PC-3 (cell line): ENCODE measurements around the gene RGS7. TPM values are rescaled to one million over a fixed set of nuclear protein-coding genes. Genes with fewer than 3 reads are reported as not detected.
A peak's percentile ranks its signal among the peaks of the same experiment; 100 is the strongest.

Source experiments
- ATAC-seq: fragments of 200-7000 bp; cut with Tn5 transposase; 2 replicates; pipeline ENCODE4 v1.9.1; 2020; ENCODE audit warnings: mild to moderate bottlenecking, moderate library complexity
- BruUV-seq: library from RNA; stranded (reverse); fragments of 400-500 nt; replicated peaks from 2 replicates; lab custom pipeline; 2021; lab: Mats Ljungman, UMichigan
- CTCF ChIA-PET: fragments of 300-600 bp; sonication (Branson Sonifier 250); formaldehyde crosslinking; loops from one replicate; lab custom pipeline; 2022; ENCODE audit warnings: antibody characterized with exemption; lab: Charles Lee
- POLR2A ChIA-PET: fragments of 300-600 bp; sonication (Branson Sonifier 250); formaldehyde crosslinking; loops from one replicate; lab custom pipeline; 2022; ENCODE audit warnings: antibody characterized with exemption; ENCODE audit not compliant: unreplicated experiment; lab: Charles Lee
- DNase-seq: peaks from one replicate; pipeline ENCODE4 v3.0.0-alpha.2; 2015
- H2AFZ ChIP-seq: fragments of 300-600 bp; sonication (generic); 2 replicates; pipeline ENCODE4 v1.6.0; 2016; ENCODE audit warnings: antibody characterized with exemption, low read length
- H3F3A ChIP-seq: fragments of 300-600 bp; sonication (generic); one replicate; pipeline ENCODE4 v1.6.0; 2017; ENCODE audit warnings: antibody characterized with exemption, low read length, control low read depth, mild to moderate bottlenecking; ENCODE audit not compliant: unreplicated experiment
- H3K27ac ChIP-seq: fragments of 300-600 bp; sonication (generic); 2 replicates; pipeline ENCODE4 v1.5.1; 2016; ENCODE audit warnings: mild to moderate bottlenecking, low read length
- H3K27me3 ChIP-seq: fragments of 300-600 bp; sonication (generic); 2 replicates; pipeline ENCODE4 v1.6.1; 2016; ENCODE audit warnings: low read length, mixed read lengths
- H3K36me3 ChIP-seq: fragments of 300-600 bp; sonication (generic); 2 replicates; pipeline ENCODE4 v1.6.1; 2016; ENCODE audit warnings: low read depth, mixed run types, low read length, mixed read lengths
- H3K4me1 ChIP-seq: fragments of 300-600 bp; sonication (generic); 2 replicates; pipeline ENCODE4 v1.5.1; 2016; ENCODE audit warnings: low read length; ENCODE audit not compliant: insufficient read depth
- H3K4me2 ChIP-seq: fragments of 300-600 bp; sonication (generic); 2 replicates; pipeline ENCODE4 v1.6.0; 2016; ENCODE audit warnings: low read length
- H3K4me3 ChIP-seq: fragments of 300-600 bp; sonication (generic); 2 replicates; pipeline ENCODE4 v1.5.1; 2016; ENCODE audit warnings: mild to moderate bottlenecking, low read length, mixed read lengths
- H3K79me2 ChIP-seq: fragments of 300-600 bp; sonication (generic); 2 replicates; pipeline ENCODE4 v1.6.1; 2017; ENCODE audit warnings: low read length, mixed read lengths
- H3K9ac ChIP-seq: fragments of 300-600 bp; sonication (generic); 2 replicates; pipeline ENCODE4 v1.6.0; 2016; ENCODE audit warnings: mild to moderate bottlenecking, low read length
- H3K9me2 ChIP-seq: fragments of 300-600 bp; sonication (generic); replicated peaks from 2 replicates; pipeline ENCODE4 v1.6.1; 2016; ENCODE audit warnings: mixed run types, low read length, mixed read lengths
- H3K9me3 ChIP-seq: fragments of 300-600 bp; sonication (generic); 2 replicates; pipeline ENCODE4 v1.6.1; 2016; ENCODE audit warnings: low read length, mixed read lengths
- H4K20me1 ChIP-seq: fragments of 300-600 bp; sonication (generic); 2 replicates; pipeline ENCODE4 v1.6.1; 2016; ENCODE audit warnings: low read length, mixed read lengths
- EZH2 ChIP-seq: fragments of 300-600 bp; sonication (generic); IDR thresholded peaks from one replicate; pipeline ENCODE4 v1.6.1; 2017; ENCODE audit warnings: antibody characterized with exemption, mild to moderate bottlenecking, low read length; ENCODE audit not compliant: unreplicated experiment
- EZH2phosphoT487 ChIP-seq: fragments of 300-600 bp; sonication (generic); IDR thresholded peaks from 2 replicates; pipeline ENCODE4 v1.6.1; 2018; ENCODE audit warnings: mild to moderate bottlenecking, antibody characterized with exemption, low read length, borderline replicate concordance
- intact Hi-C: fragments of 100-400 bp; cut with micrococcal nuclease; formaldehyde crosslinking; loops from 2 replicates; pipeline ENCODE4 v1.9.0; 2023
- total RNA-seq: library from RNA; depleted of rRNA; stranded (reverse); fragments of >200 nt; gene quantifications from 2 replicates; pipeline ENCODE4 v1.2.3, GENCODE V29; 2014
- TF ChIP-seq, protein P1 (sequence below): fragments of 300-600 bp; sonication (generic); conservative IDR thresholded peaks from 2 replicates; pipeline ENCODE4 v1.5.1; 2017; ENCODE audit warnings: antibody characterized with exemption, low read depth, mild to moderate bottlenecking, low read length

RGS7 gene
- total RNA-seq, 1 experiment from 2014 or later, result 0.15 TPM

DNA sequence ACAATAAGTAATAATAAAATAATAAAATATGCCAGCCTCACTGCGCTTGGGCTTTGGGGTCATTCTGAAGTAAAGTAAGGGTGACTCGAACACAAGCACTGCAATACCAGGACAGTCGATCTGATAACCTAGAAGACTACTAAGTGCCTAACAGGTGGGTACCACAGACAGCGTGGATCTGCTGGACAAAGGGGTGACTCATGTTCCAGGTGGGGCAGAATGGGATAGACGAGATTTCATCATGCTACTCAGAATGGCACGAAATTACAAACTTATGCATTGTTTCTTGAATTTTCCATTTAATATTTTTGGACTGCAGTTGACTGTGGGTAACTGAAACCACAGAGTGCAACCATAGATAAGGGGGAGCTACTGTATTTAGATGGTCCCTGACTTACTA, 523.9 kb downstream of the RGS7 start:
- Histone ChIP-seq H2AFZ (no peak overlapping the region), H3K9ac (no peak overlapping the region), H3K4me2 (no peak overlapping the region), H3K9me3 (no peaks in the 10 kb centered on the region), H3K36me3 (no peaks in the 10 kb centered on the region), H3K4me3 (no peak overlapping the region), H3K27me3 (peaks cover 6% of the 10 kb centered on the region; the same call in 1 of the 2 replicates), H3F3A (no peaks in the 10 kb centered on the region), H4K20me1 (no peaks in the 10 kb centered on the region), H3K27ac (no peak overlapping the region), H3K4me1 (peaks cover 18% of the 10 kb centered on the region), H3K79me2 (no peaks in the 10 kb centered on the region), H3K9me2 (no peaks in the 10 kb centered on the region)
- DNase-seq, result peak; percentile 55
- TF ChIP-seq, protein P1, sequence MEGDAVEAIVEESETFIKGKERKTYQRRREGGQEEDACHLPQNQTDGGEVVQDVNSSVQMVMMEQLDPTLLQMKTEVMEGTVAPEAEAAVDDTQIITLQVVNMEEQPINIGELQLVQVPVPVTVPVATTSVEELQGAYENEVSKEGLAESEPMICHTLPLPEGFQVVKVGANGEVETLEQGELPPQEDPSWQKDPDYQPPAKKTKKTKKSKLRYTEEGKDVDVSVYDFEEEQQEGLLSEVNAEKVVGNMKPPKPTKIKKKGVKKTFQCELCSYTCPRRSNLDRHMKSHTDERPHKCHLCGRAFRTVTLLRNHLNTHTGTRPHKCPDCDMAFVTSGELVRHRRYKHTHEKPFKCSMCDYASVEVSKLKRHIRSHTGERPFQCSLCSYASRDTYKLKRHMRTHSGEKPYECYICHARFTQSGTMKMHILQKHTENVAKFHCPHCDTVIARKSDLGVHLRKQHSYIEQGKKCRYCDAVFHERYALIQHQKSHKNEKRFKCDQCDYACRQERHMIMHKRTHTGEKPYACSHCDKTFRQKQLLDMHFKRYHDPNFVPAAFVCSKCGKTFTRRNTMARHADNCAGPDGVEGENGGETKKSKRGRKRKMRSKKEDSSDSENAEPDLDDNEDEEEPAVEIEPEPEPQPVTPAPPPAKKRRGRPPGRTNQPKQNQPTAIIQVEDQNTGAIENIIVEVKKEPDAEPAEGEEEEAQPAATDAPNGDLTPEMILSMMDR, result no peak
- no peak for TF ChIP-seq EZH2
- no peak for TF ChIP-seq EZH2phosphoT487
- POLR2A ChIA-PET, result no interaction called here
- CTCF ChIA-PET, result no interaction called here
- intact Hi-C loops, result no loop called here
- no TSS peak for BruUV-seq
- ATAC-seq, result peak; percentile 42

DNA sequence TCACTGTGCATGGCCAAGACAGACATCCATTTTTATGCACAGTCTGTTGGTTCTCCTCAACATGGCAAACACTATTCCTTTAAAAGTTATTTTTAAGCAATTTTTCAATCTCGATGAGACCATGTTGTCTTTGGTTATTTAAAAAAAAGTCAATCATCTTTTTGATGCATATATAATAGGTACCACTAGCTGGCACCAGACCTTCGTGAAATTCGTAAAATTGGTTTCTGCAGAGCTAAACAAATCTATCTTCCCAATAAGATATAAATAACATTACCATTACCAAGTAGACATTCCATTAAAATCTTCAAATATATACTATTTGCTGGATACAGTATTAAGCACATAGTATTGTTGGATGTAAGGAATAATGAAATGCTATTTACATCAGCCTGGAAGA, 525.1 kb downstream of the RGS7 start:
- intact Hi-C loops, result no loop called here
- POLR2A ChIA-PET, result interaction anchor here (0.6 kb wide), 1 partner anchor 68 kb away, joined by 5 read pairs; no protein-coding TSS in a partner anchor
- BruUV-seq, result no TSS peak

More for the DNA sequence above, 525.1 kb downstream of the RGS7 start:
- no peaks in the 10 kb centered on the region for H3F3A ChIP-seq
- no peak overlapping the region for H3K9ac ChIP-seq
- H3K27ac ChIP-seq, result no peak overlapping the region
- H4K20me1 ChIP-seq, result no peaks in the 10 kb centered on the region
- no peaks in the 10 kb centered on the region for H3K9me3 ChIP-seq
- H3K36me3 ChIP-seq, result no peaks in the 10 kb centered on the region
- peaks cover 6% of the 10 kb centered on the region; the same call in 1 of the 2 replicates for H3K27me3 ChIP-seq
- no peaks in the 10 kb centered on the region for H3K9me2 ChIP-seq
- TF ChIP-seq EZH2phosphoT487 (no peak), EZH2 (no peak)
- TF ChIP-seq, protein P1, result peak; percentile 54
- H3K4me1 ChIP-seq, result peaks cover 18% of the 10 kb centered on the region
- peak; percentile 36 for DNase-seq
- CTCF ChIA-PET, result interaction anchor here (0.6 kb wide), 1 partner anchor 826 kb away, joined by 4 read pairs; no protein-coding TSS in a partner anchor
- H3K79me2 ChIP-seq, result no peaks in the 10 kb centered on the region
- peak; percentile 18 for ATAC-seq
- no peak overlapping the region for H3K4me3 ChIP-seq
- no peak overlapping the region for H2AFZ ChIP-seq
- peak overlapping the region; percentile 14 for H3K4me2 ChIP-seq
